ENCODE data around the gene TM9SF1. TPM values are rescaled to one million over a fixed set of nuclear protein-coding genes. Genes with fewer than 3 reads are reported as not detected.
A peak's percentile ranks its signal among the peaks of the same experiment; 100 is the strongest.

TM9SF1 gene
- total RNA-seq, 4 donors from 2014 or later, result 44.6 to 64.4 (median 52.9) TPM

GRCh38 chr14:24233538-24233866 is 38.3 kb upstream of the TM9SF1 start:
- TF ChIP-seq CTCF (IDR thresholded peaks at IDR 0.05), result no peak
- peak in 1 of 2 donors; percentile 68 for DNase-seq (ENCODE audit: low spot score in 2 of 2)
- H3K4me3 ChIP-seq (ENCODE audit: low read depth, poor library complexity, severe bottlenecking), result no peak overlapping the region
- 78 to 86% methylated on average over 2 of the region's 2 CpGs for WGBS, 2 donors
- intact Hi-C loops (cut with DNase I; ENCODE audit: low total_unique reads), result no loop called here

DNA sequence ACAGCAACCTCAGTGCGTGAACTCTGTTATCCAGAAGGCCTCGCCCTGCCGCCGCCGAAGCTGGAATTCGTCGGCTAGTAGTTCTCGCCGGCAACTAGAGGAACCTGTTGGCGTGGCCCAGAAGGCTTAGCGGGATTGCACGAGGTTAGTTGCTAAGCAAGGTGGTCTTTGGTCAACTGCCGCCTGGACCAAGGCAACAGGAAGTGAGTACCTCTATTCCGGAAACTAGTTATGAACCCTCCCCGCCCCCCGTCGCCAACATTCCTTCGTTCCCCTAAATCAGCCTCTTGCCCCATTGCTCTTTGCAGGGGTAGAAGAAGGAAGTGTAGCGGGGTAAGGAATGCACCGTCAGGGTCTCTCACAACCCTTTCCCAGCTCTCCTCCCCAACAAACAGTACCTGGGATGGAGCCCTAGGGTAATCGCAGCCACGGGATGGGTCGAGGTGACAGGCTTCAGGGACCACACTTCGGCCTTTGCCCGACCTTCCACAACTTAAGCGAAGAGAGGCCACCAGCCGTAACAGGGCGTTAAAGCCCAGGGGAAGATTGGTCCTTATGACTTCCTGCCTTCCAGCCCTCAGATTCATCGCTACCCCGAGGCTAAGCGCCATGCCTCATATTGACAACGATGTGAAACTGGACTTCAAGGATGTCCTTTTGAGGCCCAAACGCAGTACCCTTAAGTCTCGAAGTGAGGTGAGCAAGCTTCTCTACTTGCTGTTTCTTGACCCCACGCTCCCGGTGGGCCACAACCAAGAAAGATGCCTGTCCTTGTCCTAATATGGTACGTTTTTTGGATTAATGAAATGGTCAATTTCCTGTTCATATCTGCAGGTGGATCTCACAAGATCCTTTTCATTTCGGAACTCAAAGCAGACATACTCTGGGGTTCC is 37.6 kb upstream of the TM9SF1 start, which contains the start of gene GMPR2:
GMPR2 (plus strand) TSS at position 285 of the 893 bp plus-strand sequence; CDS start at position 610, 325 bp downstream.
- TF ChIP-seq CTCF (IDR thresholded peaks at IDR 0.05) (no peak), POLR2A (IDR thresholded peaks at IDR 0.05) (no peak)
- intact Hi-C loops (cut with DNase I; ENCODE audit: low total_unique reads), result no loop called here
- 4% methylated on average over 38 of the region's 38 CpGs for WGBS, 2 donors
- H3K4me3 ChIP-seq (ENCODE audit: low read depth, poor library complexity, severe bottlenecking), result peak within 1 kb of the TSS; percentile 81
- no peak for DNase-seq (ENCODE audit: low spot score in 2 of 2)

- H3K4me3 ChIP-seq (ENCODE audit: low read depth, poor library complexity, severe bottlenecking), result peak within 1 kb of the TSS; percentile 81
- no peak for TF ChIP-seq CTCF (IDR thresholded peaks at IDR 0.05)
- intact Hi-C loops (cut with DNase I; ENCODE audit: low total_unique reads), result no loop called here
- WGBS, 2 donors, result 0 to 1% methylated on average over 30 of the region's 30 CpGs
- DNase-seq (ENCODE audit: low spot score in 2 of 2), result peak; percentile 97 to 99
Observed at GRCh38 chr14:24232121-24232644, 36.9 kb upstream of the TM9SF1 start, which contains the start of gene NEDD8. Gene NEDD8, minus strand, starts transcription at chr14:24232367. Its CDS starts 100 bp downstream, at chr14:24232267.

DNA sequence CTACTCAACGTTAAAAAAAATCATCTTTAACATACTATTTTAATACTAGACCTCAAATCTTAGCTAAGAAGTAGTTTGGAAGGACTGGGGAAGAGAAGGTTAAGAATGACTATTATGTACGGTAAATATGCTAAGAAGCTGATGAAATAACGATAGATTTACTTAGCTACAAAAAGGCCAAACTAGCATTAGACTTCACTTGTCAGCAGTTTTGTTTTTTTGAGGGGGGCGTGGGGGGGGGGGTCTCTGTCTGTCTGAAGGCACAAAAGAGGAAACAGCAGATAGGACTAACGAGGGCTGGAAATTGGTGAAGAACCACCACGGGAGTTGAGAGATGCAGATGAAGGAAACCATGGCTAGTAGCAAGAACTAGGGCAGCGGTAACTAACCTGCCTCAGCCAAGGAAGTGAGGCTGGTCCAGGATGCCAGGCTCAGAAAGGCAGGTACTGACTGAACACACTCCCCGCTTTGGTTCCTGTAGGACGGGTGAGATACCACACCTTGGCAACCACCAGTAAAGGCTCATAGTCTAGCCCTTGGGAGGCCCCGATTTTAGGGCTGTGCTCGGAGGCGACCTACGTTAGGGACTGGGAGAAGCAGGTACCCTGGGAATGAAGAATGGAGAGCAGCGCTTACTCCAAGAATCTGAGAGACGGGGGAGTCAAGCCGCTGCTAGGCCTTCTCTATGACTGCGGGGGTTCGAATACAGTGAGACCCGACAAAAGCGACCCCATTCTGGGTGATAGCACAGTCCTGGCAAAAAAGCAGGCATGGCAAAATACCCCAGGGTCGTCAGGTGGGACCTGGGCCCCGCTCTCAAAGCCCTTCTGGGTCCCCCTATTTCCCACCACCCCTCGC is 36.3 kb upstream of the TM9SF1 start:
- intact Hi-C loops (cut with DNase I; ENCODE audit: low total_unique reads), result no loop called here
- DNase-seq (ENCODE audit: low spot score in 2 of 2), result peak in 1 of 2 donors; percentile 84
- WGBS, 2 donors, result 8 to 10% methylated on average over 23 of the region's 23 CpGs

More for the DNA sequence above, 36.3 kb upstream of the TM9SF1 start:
- H3K4me3 ChIP-seq (ENCODE audit: low read depth, poor library complexity, severe bottlenecking), result peak overlapping the region; percentile 81
- TF ChIP-seq CTCF (IDR thresholded peaks at IDR 0.05) (no peak), POLR2A (IDR thresholded peaks at IDR 0.05) (no peak)

Measured in lower leg skin (tissue), 4 donors.